Measurements from ENCODE around the gene IL16.
"Not testable (repeated sequence)": the region's sequence is repeated elsewhere in the genome, so short reads cannot be mapped to it uniquely, and the experiment has no call there.

The IL16 gene

GRCh38 chr15:81317642-81318017 lies 121.0 kb downstream of the IL16 start:
- DNase-seq, result no peak

- no peak for DNase-seq
Observed at GRCh38 chr15:81321667-81322066, 125.0 kb downstream of the IL16 start.

GRCh38 chr15:81322676-81323253 lies 126.1 kb downstream of the IL16 start:
- no peak for DNase-seq

- no peak for DNase-seq
Observed at GRCh38 chr15:81323559-81323943, 126.9 kb downstream of the IL16 start.

- DNase-seq, result peak; percentile 85
Observed at GRCh38 chr15:81323944-81324881, 127.5 kb downstream of the IL16 start, which contains the start of gene STARD5. STARD5 (minus strand) TSS chr15:81324141; CDS start chr15:81324099, 42 bp downstream.

- DNase-seq, result no peak
Observed at GRCh38 chr15:81326466-81327212, 130.0 kb downstream of the IL16 start.

GRCh38 chr15:81327516-81327915 lies 130.8 kb downstream of the IL16 start:
- DNase-seq, result no peak

GRCh38 chr15:81329446-81329845 lies 132.8 kb downstream of the IL16 start:
- no peak for DNase-seq

- no peak for DNase-seq
Observed at GRCh38 chr15:81330366-81331090, 133.8 kb downstream of the IL16 start.

- DNase-seq, result not testable (repeated sequence)
Observed at GRCh38 chr15:81331141-81331540, 134.5 kb downstream of the IL16 start.

GRCh38 chr15:81331600-81331999 lies 134.9 kb downstream of the IL16 start:
- no peak for DNase-seq

GRCh38 chr15:81332326-81332725 lies 135.6 kb downstream of the IL16 start:
- no peak for DNase-seq

- DNase-seq, result no peak
Observed at GRCh38 chr15:81333363-81333762, 136.7 kb downstream of the IL16 start.

GRCh38 chr15:81334768-81335435 lies 138.2 kb downstream of the IL16 start:
- DNase-seq, result no peak

GRCh38 chr15:81335631-81336030 lies 139.0 kb downstream of the IL16 start:
- DNase-seq, result no peak

GRCh38 chr15:81336568-81336967 lies 139.9 kb downstream of the IL16 start:
- no peak for DNase-seq

- DNase-seq, result no peak
Observed at GRCh38 chr15:81337241-81337640, 140.6 kb downstream of the IL16 start.

- no peak for DNase-seq
Observed at GRCh38 chr15:81337713-81338157, 141.1 kb downstream of the IL16 start.

- no peak for DNase-seq
Observed at GRCh38 chr15:81338170-81339007, 141.7 kb downstream of the IL16 start.

- DNase-seq, result no peak
Observed at GRCh38 chr15:81339321-81339720, 142.6 kb downstream of the IL16 start.

- DNase-seq, result no peak
Observed at GRCh38 chr15:81339851-81340250, 143.2 kb downstream of the IL16 start.

Measured in NCI-H2029 (cell line).